NCI-H460 (cell line): ENCODE results near the gene AOPEP. TPM values are rescaled to one million over a fixed set of nuclear protein-coding genes. Genes with fewer than 3 reads are reported as not detected.

Experiments
- DNase-seq: peaks from one replicate; pipeline ENCODE4 v3.0.0-alpha.2; 2016; ENCODE audit warnings: low read depth; ENCODE audit errors: extremely low read depth
- total RNA-seq: library from RNA; depleted of rRNA; stranded (reverse); fragments of >200 nt; shearing (Covaris generic); gene quantifications from 2 replicates; pipeline ENCODE4 v1.2.3, GENCODE V29; 2014

AOPEP gene
- total RNA-seq, 1 experiment from 2014 or later = 27.0 TPM

DNA sequence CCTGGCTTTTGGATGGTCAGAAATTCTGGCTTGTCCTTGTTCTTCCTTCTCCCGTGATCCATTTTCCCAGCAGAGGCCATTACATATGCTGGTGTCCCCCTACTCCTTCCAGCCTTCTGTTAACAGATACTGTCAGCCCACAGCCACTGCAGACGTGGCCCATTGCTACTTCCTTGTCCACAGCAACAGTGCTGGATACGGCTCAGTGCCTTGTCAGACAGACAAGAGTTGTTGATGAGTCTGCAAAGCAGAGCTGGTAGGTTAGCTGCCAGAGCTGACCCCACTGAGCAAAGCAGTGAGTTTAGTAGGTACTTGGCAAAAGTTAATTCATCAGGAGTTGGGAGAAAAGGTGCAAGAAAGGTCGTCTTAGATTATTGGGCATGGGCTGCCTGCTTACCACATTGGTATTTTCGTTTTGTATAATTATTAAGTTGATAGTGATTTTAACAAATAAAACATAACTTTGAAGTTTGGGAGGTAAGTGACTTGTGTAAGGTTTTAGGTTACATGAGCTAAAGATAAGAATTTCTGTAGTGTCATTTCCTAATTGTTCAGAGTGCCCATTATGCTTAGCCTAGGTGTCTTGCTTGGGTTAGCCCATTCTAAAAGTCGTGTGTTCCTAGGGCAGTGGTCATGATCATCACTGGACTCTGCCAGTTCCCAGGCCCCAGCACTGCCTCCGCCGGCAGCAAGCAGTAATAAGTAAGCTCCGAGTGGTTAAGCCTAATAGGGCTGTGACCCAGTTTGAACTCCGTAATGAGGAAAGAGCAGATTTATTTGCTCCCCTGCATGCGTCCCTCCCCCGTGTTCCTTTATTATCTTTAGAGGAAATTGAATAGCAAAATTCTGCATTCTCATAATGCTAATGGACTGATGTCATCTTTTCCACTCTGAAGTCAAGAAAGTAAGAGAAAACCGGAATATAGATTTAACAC, 299.0 kb downstream of the AOPEP start:
- DNase-seq = no peak

GRCh38 chr9:95026148-95026524, 299.6 kb downstream of the AOPEP start:
- DNase-seq = no peak

- no peak for DNase-seq
Measured at GRCh38 chr9:95027914-95028852, 301.7 kb downstream of the AOPEP start.

DNA sequence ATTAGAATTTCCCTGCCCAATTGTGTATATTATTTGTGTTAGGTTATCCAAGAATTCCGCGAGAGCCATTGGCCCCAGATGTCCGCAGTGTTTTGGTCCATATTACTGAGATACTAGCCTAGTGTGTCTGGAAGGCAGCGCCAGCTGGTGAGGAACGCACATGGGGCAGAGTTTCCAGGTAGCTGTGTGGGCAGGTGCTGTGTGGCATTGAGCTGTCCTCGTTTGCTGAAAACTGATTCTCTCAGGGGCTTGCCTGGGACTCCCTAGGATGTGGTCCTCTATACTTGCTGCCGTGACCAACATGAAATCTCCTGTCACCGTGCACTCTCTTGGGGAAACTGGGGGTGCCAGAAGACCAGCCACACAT, 302.3 kb downstream of the AOPEP start:
- DNase-seq = no peak

DNA sequence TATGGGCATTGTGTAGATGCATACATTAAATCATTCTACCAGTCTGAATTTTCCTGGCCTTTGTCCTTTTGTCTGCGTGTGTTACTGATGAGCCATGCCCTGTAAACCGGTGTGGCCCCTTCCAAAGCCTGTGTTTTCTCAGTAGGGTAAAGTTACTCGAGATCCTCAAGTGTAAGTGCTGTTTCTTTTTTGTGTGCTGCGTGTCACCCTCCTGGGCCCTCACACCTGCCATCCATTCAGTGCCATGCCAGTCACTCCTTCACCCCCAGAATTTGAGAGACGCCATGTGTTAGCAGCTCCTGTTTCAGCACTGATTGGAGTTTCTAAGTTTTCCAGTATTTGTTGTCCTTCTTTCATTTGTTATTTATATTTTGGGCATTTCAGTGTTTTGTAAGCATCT, 302.8 kb downstream of the AOPEP start:
- no peak for DNase-seq

GRCh38 chr9:95029720-95030119, 303.2 kb downstream of the AOPEP start:
- DNase-seq = no peak

DNA sequence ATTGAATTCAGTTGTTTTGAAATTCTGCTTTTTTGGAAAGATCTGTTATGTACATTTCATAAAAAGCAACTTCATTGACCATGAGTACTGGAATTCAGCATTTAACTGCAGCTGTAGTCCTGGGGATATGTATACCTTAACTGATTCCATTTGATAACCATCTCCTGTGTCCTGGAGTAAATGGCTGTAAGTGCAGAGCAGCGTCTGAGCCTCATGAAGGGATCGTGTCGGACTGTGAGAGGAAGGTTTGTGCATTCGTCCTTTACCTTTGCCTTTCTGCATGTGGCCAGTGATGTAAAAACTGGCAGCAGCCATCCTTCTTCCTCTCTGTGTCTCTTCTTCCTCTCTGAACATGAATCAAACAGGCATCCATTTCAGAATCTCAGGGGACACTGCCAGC, 303.8 kb downstream of the AOPEP start:
- DNase-seq = no peak

- DNase-seq = no peak
Measured at GRCh38 chr9:95030920-95031642, 304.6 kb downstream of the AOPEP start.

- DNase-seq = no peak
Measured at GRCh38 chr9:95031711-95032461, 305.4 kb downstream of the AOPEP start.

DNA sequence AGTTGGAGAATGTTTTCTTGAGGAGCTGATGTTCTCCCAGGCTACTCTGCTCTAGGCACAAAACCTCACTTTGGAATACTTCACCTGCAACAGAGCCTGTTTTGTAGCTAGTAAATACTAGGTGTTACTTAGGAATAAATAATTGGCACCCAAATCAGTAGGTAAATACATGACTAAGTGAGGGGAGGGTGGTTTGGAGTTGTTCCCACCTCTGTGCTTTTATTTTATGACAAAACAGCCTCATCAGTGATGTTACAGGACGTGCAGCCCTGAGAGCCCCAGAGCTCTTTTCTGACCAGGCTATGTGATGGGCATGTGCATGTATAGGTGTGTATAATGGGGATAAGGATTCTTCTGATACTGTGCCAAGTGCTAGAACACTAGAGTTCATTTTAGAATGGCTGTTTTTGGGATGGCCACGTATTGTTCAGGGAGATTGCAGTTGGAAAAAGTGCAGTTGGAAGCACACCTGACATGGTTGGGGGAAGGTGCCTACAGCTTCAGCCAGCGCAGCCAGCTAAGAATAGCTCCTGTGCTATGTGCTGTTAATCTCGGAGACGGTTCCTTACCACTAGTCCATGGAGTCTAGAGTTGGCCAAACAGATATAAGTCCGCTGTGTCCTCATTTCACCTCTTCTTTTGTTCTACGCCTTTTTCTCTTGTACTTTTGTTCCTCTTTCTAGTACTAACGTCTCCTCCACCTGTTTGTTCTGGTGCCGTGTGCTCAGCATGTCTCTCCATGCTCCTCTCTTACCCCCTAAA, 306.3 kb downstream of the AOPEP start:
- DNase-seq = no peak

DNA sequence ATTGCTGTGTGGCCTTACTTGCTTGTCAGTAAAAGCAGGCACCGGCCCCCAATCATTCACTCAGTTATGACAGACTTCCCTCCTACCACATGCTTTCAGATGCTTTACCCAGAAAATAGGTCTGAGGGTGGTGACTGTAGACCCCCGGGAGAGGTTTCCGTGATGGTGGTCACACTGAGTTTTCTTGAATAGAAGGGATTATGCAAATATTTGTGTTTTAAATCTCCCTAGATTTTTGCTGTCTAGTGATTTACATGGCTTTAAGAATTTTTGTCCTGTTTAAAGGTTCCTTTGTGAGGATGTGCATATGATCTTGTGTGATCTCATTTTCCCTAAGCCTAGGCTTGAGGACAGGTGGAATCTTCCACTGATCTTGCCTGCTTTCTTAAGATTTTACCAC, 309.3 kb downstream of the AOPEP start:
- no peak for DNase-seq

DNA sequence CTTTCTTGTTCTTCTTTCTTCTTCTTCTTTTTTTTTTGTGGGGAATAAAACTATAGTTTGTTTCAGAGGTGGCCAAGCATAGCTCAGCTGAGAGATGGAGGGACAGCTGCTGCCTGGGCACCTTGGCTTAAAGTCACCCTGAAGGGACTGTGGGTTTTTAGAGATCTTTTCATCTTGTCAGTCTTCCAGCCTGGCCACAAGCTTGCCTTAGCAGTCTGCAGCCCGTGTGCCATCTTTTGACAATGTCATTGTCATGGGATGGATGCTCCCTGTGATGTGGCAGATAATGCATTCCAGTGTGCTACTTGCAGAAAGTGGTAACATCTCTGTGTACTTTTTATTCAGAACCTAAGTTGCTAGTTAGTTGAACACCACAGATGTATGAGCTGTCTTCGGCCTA, 310.2 kb downstream of the AOPEP start:
- DNase-seq = no peak

GRCh38 chr9:95037789-95038521, 311.5 kb downstream of the AOPEP start:
- no peak for DNase-seq

DNA sequence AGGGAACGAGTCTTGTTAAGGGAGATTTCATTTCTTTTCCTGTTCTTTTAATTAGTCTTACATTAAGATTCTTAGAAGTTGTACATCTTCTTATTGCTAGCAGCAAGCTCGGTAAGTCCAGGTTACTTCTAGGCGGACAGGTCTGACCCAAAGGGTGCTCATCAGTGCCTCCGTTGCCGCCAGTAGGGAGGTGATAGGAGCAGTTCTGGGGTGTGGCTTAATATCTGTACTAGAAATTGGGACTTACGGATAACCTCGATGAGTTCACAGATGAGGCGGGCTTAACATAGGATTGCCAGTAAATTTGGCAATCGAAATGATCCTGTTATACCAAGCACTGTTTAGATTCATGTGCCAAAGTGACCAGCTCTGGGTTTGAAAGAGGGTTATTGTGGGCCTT, 312.2 kb downstream of the AOPEP start:
- no peak for DNase-seq

- DNase-seq = no peak
Measured at GRCh38 chr9:95040106-95040505, 313.6 kb downstream of the AOPEP start.

- DNase-seq = no peak
Measured at GRCh38 chr9:95043826-95044225, 317.3 kb downstream of the AOPEP start.

DNA sequence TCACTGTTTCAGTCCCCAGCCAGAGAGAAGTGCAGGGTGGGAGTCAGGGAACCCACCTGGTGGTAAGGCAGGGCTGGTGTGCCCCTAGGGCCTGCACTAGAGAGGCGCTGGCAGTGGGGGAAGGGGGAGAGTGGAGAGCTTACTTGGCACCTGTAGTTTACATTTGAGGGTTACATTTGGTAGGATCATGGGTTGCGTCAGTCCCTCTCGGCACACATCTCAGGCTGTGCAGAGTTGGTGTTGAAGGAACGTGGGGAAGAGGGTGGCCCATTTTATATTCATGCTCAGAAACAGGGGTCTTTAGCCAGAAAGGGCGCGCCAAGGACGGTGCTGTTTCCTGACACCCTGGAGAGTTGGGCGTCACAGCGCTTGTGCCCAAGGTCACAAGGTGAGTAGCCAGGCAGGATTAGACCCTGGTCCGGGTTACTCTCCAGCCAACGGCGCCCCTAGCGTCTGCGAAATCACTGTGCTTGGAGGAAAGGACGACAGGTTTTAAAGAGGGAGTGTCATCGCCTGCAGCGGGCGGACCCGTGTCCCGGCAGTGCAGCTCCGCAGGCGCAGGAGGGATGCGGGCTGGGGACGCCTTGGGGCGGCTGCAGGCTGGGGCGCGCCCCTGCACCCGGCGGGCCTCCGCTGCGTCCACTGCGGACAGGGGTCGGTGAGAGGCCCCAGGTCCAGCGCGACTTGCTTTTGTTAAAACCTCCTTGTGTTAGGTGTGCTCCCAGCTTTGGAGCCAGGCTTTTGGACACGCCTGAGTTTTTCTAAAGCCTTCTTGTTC, 318.4 kb downstream of the AOPEP start:
- DNase-seq = no peak

DNA sequence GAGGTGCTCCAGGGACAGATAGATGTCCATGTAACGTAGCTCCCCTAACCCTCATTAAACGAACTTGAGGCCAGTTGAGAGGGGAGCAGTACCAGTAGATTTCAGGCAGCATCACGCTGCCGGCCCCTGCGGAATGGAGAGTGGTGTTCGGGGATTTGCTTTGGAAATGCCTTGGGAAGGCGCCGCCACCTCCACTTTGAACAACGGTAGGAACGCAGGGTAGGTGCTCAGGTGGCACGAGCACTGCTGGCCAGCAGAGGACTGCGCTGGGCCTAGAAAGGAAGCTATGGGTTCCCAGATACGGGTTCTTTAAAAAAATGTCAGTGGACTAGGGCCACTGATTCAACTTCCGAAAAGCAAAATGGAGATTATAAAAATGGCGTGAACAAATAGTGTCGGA, 319.3 kb downstream of the AOPEP start:
- DNase-seq = no peak
